Central memory CD8-positive, alpha-beta T cell (primary cell): ENCODE data around the gene INPP5A.

ENCODE experiments used
- ATAC-seq: fragments of 150-1000 bp; cut with Tn5 transposase; replicated peaks from 2 replicates; pipeline ENCODE4 v1.10.0; 2022; ENCODE audit warnings: mild to moderate bottlenecking, moderate FRiP score, moderate number of reproducible peaks; ENCODE audit not compliant: poor library complexity, severe bottlenecking; ENCODE audit errors: extremely low read depth
- DNase-seq, 2 donors: peaks; one replicate each; pipeline ENCODE4 v3.0.0; 2021; ENCODE audit warnings: low spot score in 2 of 2
- H3K27ac Mint-ChIP-seq: one replicate; pipeline ENCODE4 v1.8.0; 2022; ENCODE audit warnings: low read depth, mild to moderate bottlenecking, moderate library complexity, mixed read lengths
- H3K27me3 Mint-ChIP-seq: one replicate; pipeline ENCODE4 v1.8.0; 2022; ENCODE audit warnings: mixed read lengths
- H3K36me3 Mint-ChIP-seq: one replicate; pipeline ENCODE4 v1.8.0; 2022; ENCODE audit warnings: mild to moderate bottlenecking, moderate library complexity, mixed read lengths; ENCODE audit not compliant: insufficient read depth
- H3K4me1 Mint-ChIP-seq: one replicate; pipeline ENCODE4 v1.8.0; 2022; ENCODE audit warnings: mixed read lengths
- H3K4me3 Mint-ChIP-seq: one replicate; pipeline ENCODE4 v1.8.0; 2022; ENCODE audit warnings: mild to moderate bottlenecking, moderate library complexity, mixed read lengths
- H3K9me3 Mint-ChIP-seq: one replicate; pipeline ENCODE4 v1.8.0; 2022; ENCODE audit warnings: mixed read lengths

The INPP5A gene

DNA sequence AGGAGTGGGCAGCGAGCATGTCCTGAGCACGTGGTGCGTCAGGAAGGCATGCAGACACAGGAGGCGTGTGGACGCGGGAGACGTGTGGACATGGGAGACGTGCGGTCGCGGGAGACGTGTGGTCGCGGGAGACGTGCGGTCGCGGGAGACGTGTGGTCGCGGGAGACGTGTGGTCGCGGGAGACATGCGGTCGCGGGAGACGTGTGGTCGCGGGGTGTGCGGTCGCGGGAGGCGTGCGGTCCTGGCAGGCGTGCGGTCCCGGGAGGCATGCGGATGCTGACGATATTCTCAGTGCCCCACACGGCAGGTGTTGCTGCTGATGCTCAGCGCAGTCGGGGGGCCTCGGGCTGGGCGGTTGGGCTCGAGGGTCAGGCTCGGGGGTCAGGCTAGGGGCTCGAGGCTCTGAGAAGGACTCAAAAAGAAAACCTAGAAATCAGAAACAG lies 154.1 kb downstream of the INPP5A start:
- DNase-seq, result no peak

GRCh38 chr10:132692311-132692710 lies 154.7 kb downstream of the INPP5A start:
- Mint-ChIP-seq H3K27me3 (no peaks in the 10 kb centered on the region), H3K4me3 (no peak overlapping the region), H3K4me1 (no peaks in the 10 kb centered on the region), H3K27ac (no peak overlapping the region), H3K9me3 (peaks cover 25% of the 10 kb centered on the region), H3K36me3 (peaks cover 5% of the 10 kb centered on the region)
- DNase-seq, result no peak
- ATAC-seq, result no peak

More for the DNA sequence above, 154.1 kb downstream of the INPP5A start:
- H3K4me3 Mint-ChIP-seq, result no peak overlapping the region
- H3K27ac Mint-ChIP-seq, result no peak overlapping the region
- H3K9me3 Mint-ChIP-seq, result peaks cover 25% of the 10 kb centered on the region
- peaks cover 5% of the 10 kb centered on the region for H3K36me3 Mint-ChIP-seq
- no peak for ATAC-seq
- no peaks in the 10 kb centered on the region for H3K27me3 Mint-ChIP-seq
- H3K4me1 Mint-ChIP-seq, result no peaks in the 10 kb centered on the region

- Mint-ChIP-seq H3K27me3 (no peaks in the 10 kb centered on the region), H3K4me1 (no peaks in the 10 kb centered on the region), H3K9me3 (peaks cover 25% of the 10 kb centered on the region), H3K4me3 (no peak overlapping the region), H3K36me3 (peaks cover 5% of the 10 kb centered on the region), H3K27ac (no peak overlapping the region)
- no peak for ATAC-seq
- DNase-seq, result no peak
Measured at GRCh38 chr10:132693676-132694075, 156.1 kb downstream of the INPP5A start.

- peaks cover 5% of the 10 kb centered on the region for H3K36me3 Mint-ChIP-seq
- ATAC-seq (no peak), DNase-seq (no peak)
- H3K9me3 Mint-ChIP-seq, result peaks cover 25% of the 10 kb centered on the region
- H3K27ac Mint-ChIP-seq, result no peak overlapping the region
- no peaks in the 10 kb centered on the region for H3K27me3 Mint-ChIP-seq
- H3K4me3 Mint-ChIP-seq, result no peak overlapping the region
- H3K4me1 Mint-ChIP-seq, result no peaks in the 10 kb centered on the region
Measured at GRCh38 chr10:132696204-132696603, 158.6 kb downstream of the INPP5A start.

DNA sequence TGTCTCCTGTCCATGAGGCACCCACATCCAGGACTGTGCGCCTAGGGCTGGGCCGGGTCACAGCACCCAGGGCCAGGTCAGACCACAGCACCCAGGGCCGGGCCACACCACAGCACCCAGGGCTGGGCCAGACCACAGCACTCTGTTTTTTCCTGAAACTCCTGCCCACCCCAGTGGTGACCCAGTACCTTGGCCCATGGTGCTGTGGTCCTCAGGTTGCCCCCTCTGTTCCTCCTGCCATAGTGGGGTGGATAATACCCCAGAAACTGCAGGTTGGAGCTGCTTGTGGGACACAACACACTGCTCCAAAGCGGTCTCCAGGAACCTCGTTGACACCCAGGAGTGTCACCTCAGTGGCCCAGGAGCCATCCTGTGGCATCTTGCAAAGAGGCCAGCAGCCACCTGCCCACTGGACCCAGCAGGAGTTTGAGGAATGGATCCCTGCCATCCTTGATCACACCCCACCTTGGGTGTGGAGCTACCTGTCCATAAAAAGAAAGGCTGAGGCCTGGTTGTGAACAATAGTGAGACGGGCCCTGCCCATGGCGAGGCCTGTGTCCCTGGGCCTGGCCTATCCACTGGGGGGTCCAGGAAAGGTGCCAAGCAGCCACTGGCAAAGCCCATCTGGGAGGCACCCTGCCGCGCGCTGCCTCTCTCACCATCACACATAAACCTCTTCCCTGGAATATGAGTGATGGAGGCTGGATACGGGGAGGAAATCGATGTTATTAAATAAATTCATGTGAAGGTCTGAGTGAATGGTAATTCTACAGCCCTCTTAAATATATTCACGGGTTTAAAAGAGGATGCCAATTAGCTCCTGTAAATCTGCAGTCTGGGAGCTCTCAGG lies 159.4 kb downstream of the INPP5A start:
- DNase-seq (no peak), ATAC-seq (no peak)
- H3K36me3 Mint-ChIP-seq, result peaks cover 3% of the 10 kb centered on the region
- no peak overlapping the region for H3K27ac Mint-ChIP-seq
- H3K4me1 Mint-ChIP-seq, result peaks cover under 1% of the 10 kb centered on the region
- no peak overlapping the region for H3K4me3 Mint-ChIP-seq
- no peaks in the 10 kb centered on the region for H3K27me3 Mint-ChIP-seq
- peaks cover 21% of the 10 kb centered on the region for H3K9me3 Mint-ChIP-seq

GRCh38 chr10:132697578-132698200 lies 160.1 kb downstream of the INPP5A start:
- Mint-ChIP-seq H3K27ac (no peak overlapping the region), H3K27me3 (no peaks in the 10 kb centered on the region), H3K4me1 (peaks cover 6% of the 10 kb centered on the region), H3K36me3 (peaks cover 3% of the 10 kb centered on the region), H3K4me3 (no peak overlapping the region), H3K9me3 (peaks cover 13% of the 10 kb centered on the region)
- no peak for DNase-seq
- ATAC-seq, result no peak

GRCh38 chr10:132698211-132698751 lies 160.7 kb downstream of the INPP5A start:
- ATAC-seq (no peak), DNase-seq (no peak)
- Mint-ChIP-seq H3K4me3 (no peak overlapping the region), H3K4me1 (peaks cover 6% of the 10 kb centered on the region), H3K36me3 (peaks cover 3% of the 10 kb centered on the region), H3K27me3 (no peaks in the 10 kb centered on the region), H3K27ac (no peak overlapping the region), H3K9me3 (peaks cover 12% of the 10 kb centered on the region)

DNA sequence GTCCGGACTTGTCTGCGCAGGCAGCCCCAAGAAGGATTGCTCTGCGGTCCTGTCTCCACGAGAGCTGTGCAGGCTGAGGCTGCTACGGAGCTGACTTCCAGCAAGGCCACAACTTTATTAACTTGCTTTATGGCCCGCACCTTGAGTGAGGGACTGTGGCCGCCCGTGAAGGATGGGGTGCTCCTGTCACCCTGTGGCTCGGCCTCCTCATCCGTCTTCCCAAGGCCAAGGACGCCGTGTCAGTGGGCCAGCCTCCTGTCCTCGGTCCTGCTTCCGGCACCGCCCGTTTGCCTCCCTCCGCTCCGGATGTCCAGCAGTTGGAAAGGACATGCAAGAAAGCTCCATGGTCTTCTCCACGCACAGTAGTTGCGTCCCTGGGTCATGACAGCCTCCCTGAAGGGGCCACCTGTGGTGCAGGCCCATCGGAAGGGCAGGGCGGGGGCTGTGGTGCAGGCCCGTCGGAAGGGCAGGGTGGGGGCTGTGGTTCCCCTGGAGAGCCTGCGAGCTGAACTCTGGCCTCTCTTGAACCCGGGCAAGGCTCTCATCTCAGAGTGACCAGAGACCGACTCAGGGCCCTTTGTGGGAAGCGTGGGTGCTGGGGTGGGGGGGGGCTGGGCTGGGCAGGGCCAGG lies 161.3 kb downstream of the INPP5A start:
- Mint-ChIP-seq H3K4me1 (peaks cover 6% of the 10 kb centered on the region), H3K27me3 (no peaks in the 10 kb centered on the region), H3K36me3 (peaks cover 3% of the 10 kb centered on the region), H3K27ac (no peak overlapping the region), H3K9me3 (peaks cover 8% of the 10 kb centered on the region), H3K4me3 (no peak overlapping the region)
- DNase-seq (no peak), ATAC-seq (no peak)

DNA sequence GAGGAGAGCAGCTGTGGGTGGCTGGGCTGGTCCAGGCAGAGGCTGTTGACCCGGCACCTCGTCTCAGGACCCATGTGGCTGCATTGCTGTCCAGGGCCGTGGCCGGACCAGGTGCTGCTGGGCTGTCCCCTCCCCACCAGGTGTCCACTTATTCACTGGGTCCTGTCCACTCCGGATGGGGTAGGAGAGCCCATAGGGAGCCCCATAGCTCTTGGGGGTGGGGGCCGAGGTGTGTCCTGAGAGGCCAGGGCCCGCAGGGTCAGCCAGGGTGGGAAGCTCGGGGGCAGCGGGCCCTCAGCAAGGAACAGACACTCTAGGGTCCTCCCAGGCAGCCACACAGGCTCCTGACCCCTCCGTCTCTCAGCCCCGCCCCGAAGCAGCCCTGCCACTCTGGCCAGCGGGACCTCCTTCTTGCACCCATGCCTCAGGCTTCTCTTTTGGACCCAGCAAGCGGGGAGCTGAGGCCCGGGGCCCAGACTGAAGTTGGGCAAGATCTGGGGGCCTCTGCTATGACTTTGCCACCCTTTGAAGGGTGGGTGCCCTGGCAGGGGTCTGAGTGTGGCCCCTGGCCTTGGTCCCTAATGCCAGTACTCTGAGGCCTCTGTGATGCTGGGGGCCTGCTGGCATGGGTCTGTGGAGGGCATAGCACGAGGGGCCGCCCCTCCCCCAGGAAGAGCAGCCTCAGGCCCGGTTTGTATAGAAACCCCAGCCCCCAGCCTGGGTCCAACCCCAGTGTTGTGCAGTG lies 162.0 kb downstream of the INPP5A start:
- Mint-ChIP-seq H3K4me1 (peaks cover 6% of the 10 kb centered on the region), H3K36me3 (no peaks in the 10 kb centered on the region), H3K4me3 (no peak overlapping the region), H3K9me3 (peaks cover under 1% of the 10 kb centered on the region), H3K27me3 (no peaks in the 10 kb centered on the region), H3K27ac (no peak overlapping the region)
- ATAC-seq (no peak), DNase-seq (no peak)

DNA sequence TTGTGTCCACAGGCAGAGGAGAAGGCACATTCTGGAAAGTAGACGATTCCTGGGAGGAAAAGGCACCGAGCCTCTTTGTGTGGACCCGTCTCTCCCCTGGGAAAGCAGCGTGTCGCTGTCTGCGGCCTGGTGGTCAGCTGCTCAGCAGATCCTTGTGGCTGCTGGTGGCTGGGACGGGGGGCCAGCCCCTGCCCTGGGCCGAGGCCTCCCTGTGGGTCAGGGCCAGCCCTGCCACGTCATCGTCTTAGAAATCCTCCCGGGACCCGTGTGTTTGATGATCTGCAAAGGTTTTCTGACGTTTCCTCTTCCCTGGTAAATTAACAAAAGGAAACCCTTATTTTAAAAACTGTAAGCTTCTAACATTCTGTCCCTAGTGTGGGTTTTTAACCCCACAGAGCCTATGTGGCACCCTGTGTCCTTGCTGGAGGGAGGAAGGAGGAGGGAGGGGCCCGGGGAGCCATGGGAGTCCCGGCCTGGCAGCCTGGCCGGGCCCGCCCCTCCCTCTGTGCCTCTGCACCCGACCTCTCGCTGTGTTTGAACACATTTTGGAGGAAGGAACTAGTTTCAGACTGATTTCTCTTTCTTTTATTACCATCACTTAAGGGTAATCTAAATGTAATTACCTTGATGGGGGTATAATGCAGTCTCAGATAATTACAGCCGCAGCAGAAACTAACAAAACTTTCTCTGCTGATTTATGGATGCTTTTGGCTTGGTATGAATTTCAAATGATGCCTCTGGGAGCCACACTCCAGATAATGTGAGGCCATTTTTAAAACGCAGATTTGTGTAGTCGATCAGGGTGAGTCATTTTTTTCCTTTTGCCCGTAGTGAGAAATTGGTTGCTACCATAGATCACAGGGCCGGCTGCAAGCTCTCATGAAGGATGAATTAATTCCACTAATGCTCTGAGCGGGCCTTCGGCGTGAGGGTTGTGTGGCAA lies 162.8 kb downstream of the INPP5A start:
- no peaks in the 10 kb centered on the region for H3K36me3 Mint-ChIP-seq
- H3K9me3 Mint-ChIP-seq, result no peaks in the 10 kb centered on the region
- no peak for ATAC-seq
- no peak overlapping the region for H3K27ac Mint-ChIP-seq
- H3K4me3 Mint-ChIP-seq, result no peak overlapping the region
- no peaks in the 10 kb centered on the region for H3K27me3 Mint-ChIP-seq
- H3K4me1 Mint-ChIP-seq, result peaks cover 6% of the 10 kb centered on the region
- no peak for DNase-seq

DNA sequence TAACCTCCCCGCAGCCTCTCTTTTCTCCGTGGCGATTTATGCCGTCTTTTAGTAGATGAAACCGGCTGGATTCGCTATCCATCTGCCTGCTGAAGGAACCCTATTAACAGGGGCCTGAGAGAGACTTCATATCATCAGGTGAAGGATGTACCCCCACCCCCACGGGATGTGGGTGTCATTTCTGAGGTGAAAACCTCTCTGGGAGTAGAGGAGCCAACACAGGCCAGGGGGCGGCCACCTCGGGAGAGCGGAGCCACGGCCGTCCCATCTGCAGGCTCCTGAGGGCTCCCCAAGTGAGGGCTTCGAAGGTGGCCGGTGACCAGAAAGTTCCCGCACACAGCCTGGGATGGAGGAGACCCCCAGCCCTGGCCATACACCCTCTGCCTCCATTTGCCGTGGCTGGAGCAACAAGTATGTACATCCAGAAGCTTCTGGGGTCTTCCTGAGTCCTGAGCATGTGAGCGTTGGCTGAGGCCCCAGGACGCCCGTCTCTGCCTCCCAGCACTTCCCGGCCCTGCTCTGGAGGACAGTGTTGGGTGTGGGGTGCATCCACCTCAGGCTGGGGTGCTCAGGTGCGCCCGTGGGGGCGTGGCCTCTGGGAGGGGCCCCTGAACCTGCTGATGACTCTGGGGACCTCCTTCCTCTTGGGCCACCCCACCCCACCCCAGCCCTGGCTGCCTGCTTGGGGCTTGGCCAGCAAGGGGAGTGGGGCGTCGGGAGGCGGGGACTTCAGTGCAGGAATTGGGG lies 163.7 kb downstream of the INPP5A start:
- H3K36me3 Mint-ChIP-seq, result no peaks in the 10 kb centered on the region
- peaks cover 5% of the 10 kb centered on the region for H3K9me3 Mint-ChIP-seq
- DNase-seq (no peak), ATAC-seq (no peak)
- no peaks in the 10 kb centered on the region for H3K27me3 Mint-ChIP-seq
- H3K27ac Mint-ChIP-seq, result no peak overlapping the region
- H3K4me1 Mint-ChIP-seq, result peaks cover 6% of the 10 kb centered on the region
- H3K4me3 Mint-ChIP-seq, result no peak overlapping the region
